ENCODE measurements around the gene RNF208.
A peak's percentile ranks its signal among the peaks of the same experiment; 100 is the strongest.

The RNF208 gene

GRCh38 chr9:137221506-137222111, 431 bp downstream of the RNF208 start:
- H3K27ac ChIP-seq = peak overlapping the region; percentile 97
- TF ChIP-seq CTCF (IDR thresholded peaks at IDR 0.05) (no peak), ZFX (IDR thresholded peaks at IDR 0.05; ENCODE audit: borderline replicate concordance) (no peak)

- TF ChIP-seq ZFX (IDR thresholded peaks at IDR 0.05; ENCODE audit: borderline replicate concordance) = no peak
- TF ChIP-seq CTCF (IDR thresholded peaks at IDR 0.05) = no peak
- peak overlapping the region; percentile 97 for H3K27ac ChIP-seq
Observed at GRCh38 chr9:137221095-137221505, 940 bp downstream of the RNF208 start.

GRCh38 chr9:137220317-137221094, 1.5 kb downstream of the RNF208 start:
- TF ChIP-seq CTCF (IDR thresholded peaks at IDR 0.05) = no peak
- no peak for TF ChIP-seq ZFX (IDR thresholded peaks at IDR 0.05; ENCODE audit: borderline replicate concordance)
- H3K27ac ChIP-seq = peak overlapping the region; percentile 97

GRCh38 chr9:137219757-137220316, 2.2 kb downstream of the RNF208 start:
- H3K27ac ChIP-seq = peak overlapping the region; percentile 97
- TF ChIP-seq CTCF (IDR thresholded peaks at IDR 0.05) (no peak), ZFX (IDR thresholded peaks at IDR 0.05; ENCODE audit: borderline replicate concordance) (no peak)

GRCh38 chr9:137218754-137219271, 3.2 kb downstream of the RNF208 start:
- H3K27ac ChIP-seq = peak overlapping the region; percentile 97
- no peak for TF ChIP-seq CTCF (IDR thresholded peaks at IDR 0.05)
- no peak for TF ChIP-seq ZFX (IDR thresholded peaks at IDR 0.05; ENCODE audit: borderline replicate concordance)

- no peak for TF ChIP-seq ZFX (IDR thresholded peaks at IDR 0.05; ENCODE audit: borderline replicate concordance)
- H3K27ac ChIP-seq = peak overlapping the region; percentile 97
Observed at GRCh38 chr9:137218212-137218753, 3.8 kb downstream of the RNF208 start.

- H3K27ac ChIP-seq = peak overlapping the region; percentile 97
- TF ChIP-seq ZFX (IDR thresholded peaks at IDR 0.05; ENCODE audit: borderline replicate concordance) = no peak
- peak; percentile 10; the same call in 1 of the 2 replicates for TF ChIP-seq CTCF (IDR thresholded peaks at IDR 0.05)
Observed at GRCh38 chr9:137217276-137218211, 4.5 kb downstream of the RNF208 start.

All from 22Rv1 (cell line).